DMS114 treated with DMSO at 0.1 percent for 48 hours (cell line): Measurements from ENCODE around the gene PDE1C.
"Not testable (repeated sequence)": the region's sequence is repeated elsewhere in the genome, so short reads cannot be mapped to it uniquely, and the experiment has no call there.

Source experiments
- DNase-seq: peaks from one replicate; lab custom pipeline; 2025; ENCODE audit not compliant: unreplicated experiment; lab: John Stamatoyannopoulos, UW

The PDE1C gene

DNA sequence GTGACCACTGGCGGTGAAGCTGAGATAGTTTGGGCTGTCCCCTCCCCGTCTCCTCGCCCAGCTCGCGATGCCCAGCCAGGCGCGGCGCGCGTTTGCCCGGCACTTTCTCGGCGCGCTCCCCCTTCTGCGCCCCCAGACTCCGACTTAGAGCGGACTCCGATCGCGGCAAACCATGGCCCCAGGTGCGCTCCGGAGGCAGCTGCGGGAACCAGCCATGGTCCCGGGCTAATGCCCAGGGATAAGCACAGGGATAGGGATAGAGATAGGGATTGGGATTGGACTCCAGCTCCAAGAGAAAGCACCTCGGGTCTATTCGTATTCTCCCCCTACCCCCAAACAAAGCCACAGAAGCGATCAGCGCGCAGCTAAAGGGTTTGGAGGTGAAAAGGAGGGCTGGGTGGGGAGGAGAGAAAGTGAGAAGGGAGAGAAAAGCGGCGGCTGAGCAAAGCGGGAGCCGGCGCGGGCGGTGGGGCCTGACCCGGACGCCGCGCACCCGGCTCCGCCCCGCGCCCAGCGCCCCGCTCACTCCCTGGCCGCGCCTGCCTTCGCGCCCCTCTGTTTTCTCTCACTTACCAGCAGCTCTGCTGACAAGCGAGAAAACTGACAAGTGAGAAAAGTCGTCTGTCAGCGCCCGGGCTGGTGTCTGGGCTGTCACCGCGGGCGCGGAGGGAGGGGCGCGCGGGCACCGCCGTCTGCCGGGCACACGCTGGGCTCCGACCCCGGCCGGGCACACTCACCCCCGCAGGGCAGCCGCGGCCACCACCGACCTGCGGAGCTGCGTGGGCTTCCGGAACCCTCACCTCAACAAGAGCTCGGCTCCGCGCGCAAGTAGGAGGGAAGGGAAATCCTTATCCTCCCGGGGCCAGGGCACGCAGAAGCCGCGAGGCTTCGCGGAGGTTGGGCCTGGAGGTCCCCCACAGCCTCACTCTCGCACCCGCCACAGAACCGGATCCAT lies at the start of gene PDE1C:
PDE1C (minus strand) TSS at position 2 of the 955 bp plus-strand sequence.
- no peak for DNase-seq

- no peak for DNase-seq
Measured at GRCh38 chr7:32119790-32120196, 49.6 kb upstream of the PDE1C start.

GRCh38 chr7:32117837-32118236 lies 47.6 kb upstream of the PDE1C start:
- DNase-seq: no peak

- no peak for DNase-seq
Measured at GRCh38 chr7:32116436-32116835, 46.2 kb upstream of the PDE1C start.

DNA sequence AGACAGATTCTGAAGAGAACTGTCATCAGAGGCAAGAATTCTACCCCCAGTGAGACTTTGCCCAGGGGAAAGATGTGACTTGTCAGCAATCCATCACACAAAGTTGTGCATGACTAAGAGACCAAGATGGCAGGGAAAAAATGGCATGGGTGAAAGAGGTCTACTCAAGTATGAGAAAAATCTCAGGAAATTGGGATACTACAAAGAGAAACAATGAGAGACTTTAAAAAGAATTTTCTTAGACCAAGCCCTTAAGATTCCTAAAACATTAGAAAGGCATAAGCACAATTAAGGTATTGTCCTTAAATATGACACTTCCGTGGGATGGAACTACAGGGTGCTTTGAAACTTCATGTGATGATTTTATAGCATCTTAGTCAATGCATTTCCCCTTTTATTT lies 45.6 kb upstream of the PDE1C start:
- DNase-seq: no peak

DNA sequence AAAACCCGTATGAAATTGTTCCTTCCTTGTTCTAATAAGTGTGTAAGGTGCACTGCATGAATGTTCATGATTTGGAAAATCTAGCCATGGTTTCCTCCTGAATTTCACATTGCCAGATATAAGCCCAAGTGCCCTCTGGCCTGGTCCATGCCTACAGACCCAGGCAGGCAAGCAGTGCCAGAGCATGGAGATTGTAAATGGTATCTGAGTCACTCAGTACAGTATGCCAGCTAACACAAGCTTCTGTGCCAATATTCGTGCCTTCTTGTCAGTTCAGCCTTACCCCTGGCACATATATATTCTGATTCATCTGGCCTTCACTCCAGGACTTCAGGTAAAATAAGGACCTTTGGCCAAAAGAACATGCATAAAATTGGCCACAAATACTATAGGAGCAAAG lies 38.4 kb upstream of the PDE1C start:
- no peak for DNase-seq

DNA sequence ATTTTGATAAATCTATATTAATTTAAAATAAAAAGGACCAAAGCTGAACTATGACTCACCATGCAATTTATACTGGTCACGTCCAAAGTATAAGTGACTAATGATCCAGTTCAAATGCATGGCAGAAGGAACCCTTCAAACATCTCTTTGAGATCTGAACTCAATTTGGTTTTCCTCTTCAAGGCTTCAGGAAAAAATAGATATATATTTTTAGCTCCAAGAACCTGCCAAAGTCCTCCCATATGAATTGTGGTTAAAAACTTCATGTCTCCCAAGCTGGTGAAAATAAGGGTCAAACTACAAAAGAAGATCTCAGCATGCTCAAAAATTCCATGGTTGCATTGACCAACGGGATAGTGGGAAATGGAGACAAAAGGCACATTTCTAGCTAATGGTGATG lies 34.6 kb upstream of the PDE1C start:
- no peak for DNase-seq

DNA sequence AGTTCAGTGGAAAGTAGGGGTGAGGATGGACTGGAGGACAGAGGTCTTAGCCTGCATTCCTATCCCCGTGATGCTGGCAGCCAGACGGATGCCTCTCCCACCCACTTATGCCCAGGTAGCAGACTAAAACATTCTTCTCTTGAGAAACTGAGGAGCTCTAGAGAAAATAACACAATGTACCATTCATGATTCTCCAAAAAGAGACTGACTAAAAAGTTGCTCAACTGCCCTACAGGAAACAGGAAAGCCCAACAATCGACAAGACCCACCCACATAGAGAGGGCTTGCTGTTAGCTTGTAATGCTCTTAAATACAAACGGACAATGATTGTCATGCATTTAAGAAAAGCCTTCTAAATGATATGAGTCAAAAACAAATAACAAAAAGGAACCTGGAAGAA lies 33.2 kb upstream of the PDE1C start:
- no peak for DNase-seq

GRCh38 chr7:32102432-32102873 lies 32.2 kb upstream of the PDE1C start:
- no peak for DNase-seq

- DNase-seq: no peak
Measured at GRCh38 chr7:32100407-32100907, 30.2 kb upstream of the PDE1C start.

DNA sequence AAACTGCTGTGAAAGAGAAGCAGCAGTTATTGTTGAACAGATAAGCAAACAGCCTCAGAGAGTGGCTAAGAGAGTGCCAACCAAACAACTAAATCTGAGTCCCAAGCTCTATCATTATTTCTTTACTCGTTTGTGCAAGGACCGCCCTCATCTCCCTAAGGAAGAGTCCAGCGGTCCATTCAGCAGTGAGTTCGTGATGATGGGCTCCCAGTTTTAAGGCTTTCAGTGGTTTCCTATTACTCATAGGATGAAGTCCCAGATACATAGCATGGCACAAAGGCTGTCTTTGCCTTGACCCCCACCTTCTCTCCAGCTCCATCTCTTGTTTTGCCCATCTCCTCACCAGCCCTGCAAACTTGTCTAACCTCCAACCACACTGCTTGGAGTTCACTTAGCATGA lies 24.3 kb upstream of the PDE1C start:
- DNase-seq: no peak

GRCh38 chr7:32093415-32094408 lies 23.5 kb upstream of the PDE1C start:
- no peak for DNase-seq

DNA sequence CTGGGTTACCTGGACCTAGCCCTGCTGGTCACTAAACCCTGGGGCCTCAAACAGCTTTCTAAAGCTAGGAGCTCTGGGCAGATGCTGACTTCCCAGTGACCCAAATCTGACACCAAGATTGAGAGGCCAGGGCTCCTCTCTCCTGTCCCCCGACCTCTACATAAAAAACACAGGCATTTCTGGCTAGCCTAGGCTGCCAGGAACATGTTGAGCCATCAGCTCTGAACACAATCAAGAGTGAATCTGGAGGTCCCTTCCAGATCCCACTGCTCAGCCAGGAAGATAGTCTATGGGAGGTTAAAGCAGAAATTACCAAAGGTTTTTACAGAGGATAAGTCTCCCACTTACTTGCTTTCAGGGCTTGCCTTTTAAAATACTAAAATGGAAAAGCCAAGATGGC lies 22.1 kb upstream of the PDE1C start:
- DNase-seq: no peak

- DNase-seq: no peak
Measured at GRCh38 chr7:32091608-32092210, 21.5 kb upstream of the PDE1C start.

DNA sequence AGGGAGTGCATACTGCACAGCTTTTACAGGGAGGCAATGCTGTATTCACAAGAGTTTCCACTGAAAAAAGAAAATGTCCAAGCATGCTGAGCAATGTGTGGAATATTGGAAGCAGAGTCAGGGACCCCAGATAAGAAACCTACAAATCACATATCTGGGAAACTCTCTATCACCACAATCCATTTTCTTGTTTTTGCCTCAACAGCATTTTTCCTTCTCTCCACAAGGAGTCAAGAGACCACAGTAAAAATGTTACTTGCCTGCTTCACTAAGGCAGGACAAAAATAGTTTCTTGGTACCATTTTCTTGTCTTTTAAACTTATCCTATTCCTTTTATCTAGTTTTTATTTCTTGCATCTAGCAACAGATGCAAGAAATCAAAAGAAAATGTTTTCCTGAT lies 19.5 kb upstream of the PDE1C start:
- no peak for DNase-seq

DNA sequence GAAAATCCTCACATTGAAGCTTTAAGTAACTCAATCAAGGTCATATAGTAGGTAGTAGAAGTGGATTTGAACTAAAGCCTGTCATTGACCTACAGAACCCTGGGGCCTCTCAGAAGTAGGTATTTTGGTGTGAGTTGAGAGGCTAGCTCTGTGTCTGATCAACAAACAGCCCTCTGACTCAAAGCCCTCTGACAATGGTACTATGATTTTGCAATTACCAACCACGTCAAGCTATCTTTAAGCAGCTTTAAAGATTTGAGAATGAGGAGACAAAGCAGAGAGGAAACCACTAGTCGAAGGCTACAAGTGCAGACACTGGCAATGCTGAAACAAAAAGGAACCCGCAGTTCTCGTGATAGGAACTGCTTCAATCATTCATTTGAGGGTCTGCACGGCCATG lies 19.0 kb upstream of the PDE1C start:
- DNase-seq: no peak

- no peak for DNase-seq
Measured at GRCh38 chr7:32088451-32088881, 18.3 kb upstream of the PDE1C start.

DNA sequence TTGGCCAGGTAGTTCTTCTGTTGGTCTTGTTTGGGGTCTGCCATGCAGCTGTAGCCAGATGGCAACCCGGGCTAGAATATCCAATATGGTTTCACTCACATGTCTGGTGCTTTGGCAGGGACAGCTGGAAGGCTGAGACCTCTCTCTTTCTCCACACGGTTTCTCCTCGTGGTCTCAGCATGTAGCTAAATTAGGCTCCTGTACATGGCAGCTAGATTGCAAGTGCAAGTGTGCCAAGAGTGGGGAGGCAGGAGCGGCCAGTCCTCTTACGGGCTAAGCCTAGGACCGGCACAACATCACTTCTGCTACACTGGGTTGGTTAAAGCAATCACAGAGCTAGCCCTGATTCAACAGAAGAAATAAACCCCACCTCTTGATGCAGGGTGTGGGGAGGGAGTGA lies 9.3 kb upstream of the PDE1C start:
- DNase-seq: no peak

- no peak for DNase-seq
Measured at GRCh38 chr7:32078824-32079223, 8.6 kb upstream of the PDE1C start.

DNA sequence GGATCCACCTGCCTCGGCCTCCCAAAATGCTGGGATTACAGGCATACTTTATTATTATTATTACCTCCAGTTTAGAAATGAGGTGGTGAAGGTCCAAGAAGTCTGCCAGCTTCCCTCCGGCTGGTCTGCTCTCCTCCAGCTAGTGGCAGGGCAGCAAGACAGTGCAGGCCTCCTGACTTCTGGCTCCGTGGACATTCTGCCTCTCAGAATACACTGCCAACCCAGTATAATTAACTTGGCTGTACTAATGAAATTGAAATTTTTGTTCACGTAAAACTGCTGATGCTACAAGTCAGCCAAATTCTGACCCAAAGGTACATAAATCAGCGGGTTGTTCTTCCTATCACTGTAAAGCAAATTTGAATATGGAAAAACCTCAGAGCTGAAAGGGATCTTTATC lies 7.6 kb upstream of the PDE1C start:
- no peak for DNase-seq

DNA sequence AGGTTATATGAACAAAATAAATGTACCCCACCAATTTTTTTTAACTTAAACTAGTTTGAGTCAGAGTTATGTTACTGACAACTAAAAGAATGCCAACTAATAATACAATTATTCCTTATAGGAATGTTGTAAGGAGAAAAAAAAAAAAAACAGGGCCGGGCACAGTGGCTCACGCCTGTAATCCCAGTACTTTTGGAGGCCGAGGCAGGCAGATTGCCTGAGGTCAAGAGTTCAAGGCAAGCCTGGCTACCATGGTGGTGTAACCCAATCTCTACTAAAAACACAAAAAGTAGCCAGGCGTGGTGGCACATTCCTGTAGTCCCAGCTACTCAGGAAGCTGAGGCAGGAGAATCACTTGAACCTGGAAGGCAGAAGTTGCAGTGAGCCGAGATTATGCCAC lies 6.6 kb upstream of the PDE1C start:
- DNase-seq: not testable (repeated sequence)
